GM23338 (cell line): ENCODE data around the gene IZUMO4. TPM values are rescaled to one million over a fixed set of nuclear protein-coding genes. Genes with fewer than 3 reads are reported as not detected.

Experiments used
- ATAC-seq: fragments of 200-7000 bp; cut with Tn5 transposase; 3 replicates; pipeline ENCODE4 v1.9.1; 2020
- DNase-seq: peaks from one replicate; pipeline ENCODE4 v3.0.0-alpha.2; 2015; ENCODE audit warnings: low spot score
- H2AFZ ChIP-seq: fragments of 200-600 bp; sonication (generic); 2 replicates; pipeline ENCODE4 v1.8.0; 2016; ENCODE audit warnings: antibody characterized with exemption, mild to moderate bottlenecking, moderate library complexity
- H3F3A ChIP-seq: fragments of 200-600 bp; sonication (generic); replicated peaks from 2 replicates; pipeline ENCODE4 v1.8.0; 2017; ENCODE audit warnings: antibody characterized with exemption, mixed run types, low read depth
- H3K27ac ChIP-seq: fragments of 200-600 bp; sonication (generic); 2 replicates; pipeline ENCODE4 v1.6.1; 2016; ENCODE audit warnings: low read depth
- H3K27me3 ChIP-seq: fragments of 200-600 bp; sonication (generic); 2 replicates; pipeline ENCODE4 v1.8.0; 2016; ENCODE audit warnings: mild to moderate bottlenecking, mixed run types, moderate library complexity; ENCODE audit not compliant: insufficient read depth
- H3K36me3 ChIP-seq: fragments of 200-600 bp; sonication (generic); 2 replicates; pipeline ENCODE4 v1.8.0; 2016; ENCODE audit warnings: mild to moderate bottlenecking; ENCODE audit not compliant: insufficient read depth
- H3K4me1 ChIP-seq: fragments of 200-600 bp; sonication (generic); 2 replicates; pipeline ENCODE4 v1.8.0; 2016; ENCODE audit warnings: mild to moderate bottlenecking, moderate library complexity; ENCODE audit not compliant: insufficient read depth
- H3K4me2 ChIP-seq: fragments of 200-600 bp; sonication (generic); 2 replicates; pipeline ENCODE4 v1.7.1; 2017; ENCODE audit warnings: mixed run types
- H3K4me3 ChIP-seq: fragments of 200-600 bp; sonication (generic); 2 replicates; pipeline ENCODE4 v1.6.1; 2016; ENCODE audit warnings: mixed run types
- H3K79me2 ChIP-seq: fragments of 200-600 bp; sonication (generic); replicated peaks from 2 replicates; pipeline ENCODE4 v1.8.0; 2017; ENCODE audit warnings: mild to moderate bottlenecking; ENCODE audit not compliant: insufficient read depth
- H3K9me2 ChIP-seq: fragments of 200-600 bp; sonication (generic); 2 replicates; pipeline ENCODE4 v1.8.0; 2017; ENCODE audit not compliant: insufficient read depth
- H4K20me1 ChIP-seq: fragments of 200-600 bp; sonication (generic); replicated peaks from 2 replicates; pipeline ENCODE4 v1.8.0; 2017; ENCODE audit warnings: mild to moderate bottlenecking; ENCODE audit not compliant: insufficient read depth
- H3K27ac Mint-ChIP-seq: 2 replicates; pipeline ENCODE4 v1.8.0; 2020; ENCODE audit warnings: inconsistent platforms, mild to moderate bottlenecking, moderate library complexity, mixed read lengths
- H3K27me3 Mint-ChIP-seq: 3 replicates; pipeline ENCODE4 v1.8.0; 2022; ENCODE audit warnings: low read depth, mild to moderate bottlenecking, moderate library complexity, mixed read lengths, inconsistent platforms; ENCODE audit not compliant: insufficient read depth, poor library complexity
- H3K36me3 Mint-ChIP-seq: 3 replicates; pipeline ENCODE4 v1.8.0; 2021; ENCODE audit warnings: low read depth, mild to moderate bottlenecking, inconsistent platforms, moderate library complexity, mixed read lengths
- H3K4me1 Mint-ChIP-seq: 3 replicates; pipeline ENCODE4 v1.8.0; 2020; ENCODE audit warnings: mild to moderate bottlenecking, inconsistent platforms, mixed read lengths
- H3K4me3 Mint-ChIP-seq: 3 replicates; pipeline ENCODE4 v1.8.0; 2021; ENCODE audit warnings: moderate library complexity, mild to moderate bottlenecking, inconsistent platforms, mixed read lengths
- H3K9me3 Mint-ChIP-seq: 3 replicates; pipeline ENCODE4 v1.8.0; 2020; ENCODE audit warnings: moderate library complexity, mild to moderate bottlenecking, inconsistent platforms, mixed read lengths
- CREB1 ChIP-seq: fragments of 250-450 bp; sonication (Bioruptor Pico); IDR thresholded peaks from 2 replicates; pipeline ENCODE4 v1.5.0; 2020; ENCODE audit warnings: low read depth, mild to moderate bottlenecking, moderate library complexity
- ETS1 ChIP-seq: IDR thresholded peaks from 2 replicates; pipeline ENCODE4 v1.6.1; 2016; ENCODE audit warnings: antibody characterized with exemption
- EZH2 ChIP-seq: fragments of 200-600 bp; sonication (generic); IDR thresholded peaks from one replicate; pipeline ENCODE4 v1.8.0; 2017; ENCODE audit warnings: antibody characterized with exemption, mild to moderate bottlenecking, low read depth; ENCODE audit not compliant: unreplicated experiment
- EZH2phosphoT487 ChIP-seq: fragments of 200-600 bp; sonication (generic); IDR thresholded peaks from one replicate; pipeline ENCODE4 v1.8.1; 2018; ENCODE audit warnings: antibody characterized with exemption; ENCODE audit not compliant: unreplicated experiment
- JUNB ChIP-seq: IDR thresholded peaks from one replicate; pipeline ENCODE4 v1.6.1; 2016; ENCODE audit warnings: antibody characterized with exemption; ENCODE audit not compliant: unreplicated experiment
- NANOG ChIP-seq: IDR thresholded peaks from 2 replicates; pipeline ENCODE4 v1.6.1; 2016; ENCODE audit warnings: antibody characterized with exemption, borderline replicate concordance
- POLR2AphosphoS5 ChIP-seq: IDR thresholded peaks from 2 replicates; pipeline ENCODE4 v1.6.1; 2016; ENCODE audit warnings: antibody characterized with exemption, low read depth
- REST ChIP-seq: IDR thresholded peaks from one replicate; pipeline ENCODE4 v1.6.1; 2018; ENCODE audit warnings: antibody characterized with exemption; ENCODE audit not compliant: unreplicated experiment
- STAT1 ChIP-seq: IDR thresholded peaks from one replicate; pipeline ENCODE4 v1.6.1; 2016; ENCODE audit warnings: antibody characterized with exemption; ENCODE audit not compliant: unreplicated experiment
- ZNF114 ChIP-seq: fragments of 250-450 bp; sonication (Bioruptor Pico); IDR thresholded peaks from 2 replicates; pipeline ENCODE4 v1.5.0; 2020; ENCODE audit warnings: mild to moderate bottlenecking, moderate library complexity
- ZNF331 ChIP-seq: fragments of 250-450 bp; sonication (Bioruptor Pico); IDR thresholded peaks from 2 replicates; pipeline ENCODE4 v1.5.0; 2020; ENCODE audit warnings: low read depth, mild to moderate bottlenecking, moderate library complexity
- ZNF462 ChIP-seq: fragments of 250-450 bp; sonication (Bioruptor Pico); IDR thresholded peaks from 2 replicates; pipeline ENCODE4 v1.5.0; 2020; ENCODE audit warnings: mild to moderate bottlenecking, moderate library complexity
- polyA plus RNA-seq: library from polyadenylated mRNA; unstranded; fragments of >200 nt; fragmentation: Nextera tagmentation; extraction: Ambion mirVana; gene quantifications from 2 replicates; pipeline ENCODE4 v1.2.1, GENCODE V29; 2016
- total RNA-seq: library from RNA; depleted of rRNA; stranded (reverse); fragments of >200 nt; shearing (Covaris generic); gene quantifications from 2 replicates; pipeline ENCODE4 v1.2.3, GENCODE V29; 2014
- TF ChIP-seq, protein P1 (sequence below), 2 experiments: fragments of 200-600 bp in 1 of 2; sonication (generic) in 1 of 2; conservative IDR thresholded peaks; 2 replicates each; pipeline versions ENCODE4 v1.5.1 to v1.6.1; 2016 to 2017; ENCODE audit warnings: antibody characterized with exemption in 2 of 2, low read depth in 2 of 2, mild to moderate bottlenecking in 2 of 2, moderate library complexity in 1 of 2

The IZUMO4 gene
- total and polyA plus RNA-seq, 2 experiments from 2014 or later: 0.57 to 2.2 TPM

DNA sequence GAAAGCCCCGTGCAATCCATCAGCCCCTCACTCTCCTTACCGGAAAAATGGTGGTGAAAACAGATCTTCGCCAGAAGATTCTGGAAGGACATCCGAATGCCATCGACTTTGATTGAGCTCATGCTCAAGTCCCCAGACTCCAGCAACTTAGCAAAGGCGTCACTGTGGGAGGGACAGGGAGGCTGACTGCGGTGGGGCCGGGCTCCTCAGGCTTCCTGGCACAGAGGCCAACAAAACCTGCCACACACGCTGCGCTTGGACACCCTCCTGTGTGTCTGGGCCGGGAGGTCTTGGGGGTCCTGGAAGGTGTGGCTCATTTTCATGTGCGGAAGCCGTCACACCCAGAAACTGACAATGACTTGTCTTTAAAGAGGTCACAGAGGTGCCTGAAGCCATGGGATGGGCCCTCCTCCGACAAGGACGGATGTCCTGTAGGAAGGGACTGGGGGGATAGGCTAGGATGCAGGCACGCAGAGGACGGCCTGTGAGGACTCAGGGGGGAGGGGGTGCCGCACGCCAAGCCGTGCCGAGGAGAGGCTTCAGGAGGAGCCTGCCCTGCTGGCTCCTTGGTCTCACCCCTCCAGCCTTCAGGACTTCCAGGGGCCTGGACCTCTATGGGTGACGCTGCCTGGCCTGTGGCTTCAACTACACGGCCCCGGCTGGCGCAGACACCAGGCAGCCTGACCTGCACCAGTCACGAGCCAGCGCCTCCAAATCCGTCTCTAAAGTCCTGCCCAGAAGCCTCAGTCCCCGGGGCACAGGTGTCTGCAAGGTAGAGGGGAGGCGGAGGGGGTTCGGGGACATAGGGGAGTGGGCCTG lies 12.5 kb downstream of the IZUMO4 start:
- no peak for TF ChIP-seq STAT1
- no peak for TF ChIP-seq CREB1
- no peak for TF ChIP-seq ZNF114 (CRISPR knock-in tag)
- no peak for TF ChIP-seq EZH2phosphoT487
- TF ChIP-seq REST: no peak
- no peak for TF ChIP-seq ETS1
- no peak for TF ChIP-seq EZH2
- TF ChIP-seq POLR2AphosphoS5: no peak
- TF ChIP-seq, protein P1, sequence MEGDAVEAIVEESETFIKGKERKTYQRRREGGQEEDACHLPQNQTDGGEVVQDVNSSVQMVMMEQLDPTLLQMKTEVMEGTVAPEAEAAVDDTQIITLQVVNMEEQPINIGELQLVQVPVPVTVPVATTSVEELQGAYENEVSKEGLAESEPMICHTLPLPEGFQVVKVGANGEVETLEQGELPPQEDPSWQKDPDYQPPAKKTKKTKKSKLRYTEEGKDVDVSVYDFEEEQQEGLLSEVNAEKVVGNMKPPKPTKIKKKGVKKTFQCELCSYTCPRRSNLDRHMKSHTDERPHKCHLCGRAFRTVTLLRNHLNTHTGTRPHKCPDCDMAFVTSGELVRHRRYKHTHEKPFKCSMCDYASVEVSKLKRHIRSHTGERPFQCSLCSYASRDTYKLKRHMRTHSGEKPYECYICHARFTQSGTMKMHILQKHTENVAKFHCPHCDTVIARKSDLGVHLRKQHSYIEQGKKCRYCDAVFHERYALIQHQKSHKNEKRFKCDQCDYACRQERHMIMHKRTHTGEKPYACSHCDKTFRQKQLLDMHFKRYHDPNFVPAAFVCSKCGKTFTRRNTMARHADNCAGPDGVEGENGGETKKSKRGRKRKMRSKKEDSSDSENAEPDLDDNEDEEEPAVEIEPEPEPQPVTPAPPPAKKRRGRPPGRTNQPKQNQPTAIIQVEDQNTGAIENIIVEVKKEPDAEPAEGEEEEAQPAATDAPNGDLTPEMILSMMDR (conservative IDR thresholded peaks at IDR 0.05; ENCODE audit: low read depth in 2 of 2): no peak
- no peak for TF ChIP-seq NANOG
- TF ChIP-seq ZNF462 (CRISPR knock-in tag): no peak
- TF ChIP-seq ZNF331 (CRISPR knock-in tag): no peak
- TF ChIP-seq JUNB: no peak
- no peak overlapping the region for H2AFZ ChIP-seq
- H3K27ac ChIP-seq: no peak overlapping the region
- Mint-ChIP-seq H3K4me3 (no peak overlapping the region), H3K9me3 (peaks cover 23% of the 10 kb centered on the region), H3K27me3 (peaks cover 10% of the 10 kb centered on the region), H3K36me3 (peaks cover 81% of the 10 kb centered on the region), H3K4me1 (no peaks in the 10 kb centered on the region; the same call in 2 of the 3 replicates), H3K27ac (no peak overlapping the region)
- no peaks in the 10 kb centered on the region for H3K9me2 ChIP-seq
- H4K20me1 ChIP-seq: peaks cover 9% of the 10 kb centered on the region; the same call in 1 of the 2 replicates
- H3K27me3 ChIP-seq: no peaks in the 10 kb centered on the region
- H3K79me2 ChIP-seq: peaks cover 22% of the 10 kb centered on the region
- peaks cover 4% of the 10 kb centered on the region; the same call in 1 of the 2 replicates for H3F3A ChIP-seq
- ATAC-seq (no peak), DNase-seq (no peak)
- no peaks in the 10 kb centered on the region for H3K4me1 ChIP-seq
- H3K4me3 ChIP-seq: no peak overlapping the region
- H3K4me2 ChIP-seq: no peak overlapping the region
- H3K36me3 ChIP-seq: peaks cover 31% of the 10 kb centered on the region
